ENCODE data around the gene ERG28. TPM values are rescaled to one million over a fixed set of nuclear protein-coding genes. Genes with fewer than 3 reads are reported as not detected.

Gene ERG28
- total and polyA plus RNA-seq, 2 experiments from 2014 or later, result 27.9 to 95.1 TPM

- no peak for TF ChIP-seq ZNF462 (CRISPR knock-in tag; IDR thresholded peaks at IDR 0.05)
Measured at GRCh38 chr14:75640876-75641275, 19.8 kb downstream of the ERG28 start (continued).

- Histone ChIP-seq H4K20me1 (replicated peaks; ENCODE audit: insufficient read depth) (no peaks in the 10 kb centered on the region), H3K27me3 (ENCODE audit: insufficient read depth) (no peaks in the 10 kb centered on the region), H2AFZ (no peak overlapping the region), H3K27ac (ENCODE audit: low read depth) (no peak overlapping the region), H3K4me1 (ENCODE audit: insufficient read depth) (peaks cover 14% of the 10 kb centered on the region; the same call in 1 of the 2 replicates), H3K36me3 (ENCODE audit: insufficient read depth) (no peaks in the 10 kb centered on the region; the same call in 1 of the 2 replicates), H3K9me2 (ENCODE audit: insufficient read depth) (peaks cover 5% of the 10 kb centered on the region; the same call in 1 of the 2 replicates), H3K4me2 (no peak overlapping the region), H3K79me2 (replicated peaks; ENCODE audit: insufficient read depth) (no peaks in the 10 kb centered on the region), H3K4me3 (no peak overlapping the region), H3F3A (replicated peaks; ENCODE audit: low read depth) (no peaks in the 10 kb centered on the region)
- ATAC-seq (peak; percentile 39), DNase-seq (ENCODE audit: low spot score) (peak; percentile 27)
- Mint-ChIP-seq H3K27ac (peak overlapping the region; percentile 63; the same call in 1 of the 2 replicates), H3K9me3 (no peaks in the 10 kb centered on the region), H3K4me3 (no peak overlapping the region), H3K27me3 (ENCODE audit: insufficient read depth, low read depth, poor library complexity) (peaks cover 11% of the 10 kb centered on the region), H3K36me3 (ENCODE audit: low read depth) (peaks cover 15% of the 10 kb centered on the region), H3K4me1 (peaks cover 27% of the 10 kb centered on the region)
- no peak for TF ChIP-seq POLR2AphosphoS5 (IDR thresholded peaks at IDR 0.05; ENCODE audit: low read depth)
- TF ChIP-seq EZH2phosphoT487 (IDR thresholded peaks at IDR 0.05; ENCODE audit: unreplicated experiment), result no peak
- no peak for TF ChIP-seq ZNF114 (CRISPR knock-in tag; IDR thresholded peaks at IDR 0.05)
- TF ChIP-seq JUNB (IDR thresholded peaks at IDR 0.05; ENCODE audit: unreplicated experiment), result no peak
- TF ChIP-seq NANOG (IDR thresholded peaks at IDR 0.05; ENCODE audit: borderline replicate concordance), result no peak
- no peak for TF ChIP-seq REST (IDR thresholded peaks at IDR 0.05; ENCODE audit: unreplicated experiment)
- no peak for TF ChIP-seq ETS1 (IDR thresholded peaks at IDR 0.05)
- TF ChIP-seq CTCF (conservative IDR thresholded peaks at IDR 0.05; ENCODE audit: low read depth in 2 of 2), result no peak
- TF ChIP-seq ZNF331 (CRISPR knock-in tag; IDR thresholded peaks at IDR 0.05; ENCODE audit: low read depth), result no peak
Measured at GRCh38 chr14:75636100-75636692, 24.5 kb downstream of the ERG28 start.

Data from GM23338 (cell line).